Panc1 (cell line): ENCODE data around the gene UPF1. TPM values are rescaled to one million over a fixed set of nuclear protein-coding genes. Genes with fewer than 3 reads are reported as not detected.

ENCODE experiments used
- ATAC-seq: fragments of 200-7000 bp; cut with Tn5 transposase; 2 replicates; pipeline ENCODE4 v1.9.1; 2020; ENCODE audit warnings: mild to moderate bottlenecking, moderate library complexity
- BruUV-seq: library from RNA; stranded (reverse); fragments of 400-500 nt; replicated peaks from 2 replicates; lab custom pipeline; 2021; lab: Mats Ljungman, UMichigan
- CTCF ChIA-PET: fragments of 300-600 bp; sonication (Branson Sonifier 250); formaldehyde crosslinking; loops from one replicate; lab custom pipeline; 2022; ENCODE audit warnings: antibody characterized with exemption; lab: Charles Lee
- POLR2A ChIA-PET: fragments of 300-600 bp; sonication (Branson Sonifier 250); formaldehyde crosslinking; loops from one replicate; lab custom pipeline; 2022; ENCODE audit warnings: antibody characterized with exemption; lab: Charles Lee
- DNase-seq: peaks from one replicate; pipeline ENCODE4 v3.0.0-alpha.2; 2010; ENCODE audit warnings: low read depth, low spot score
- H3K27ac ChIP-seq: 2 replicates; pipeline ENCODE4 v1.5.1; 2011; ENCODE audit warnings: mild to moderate bottlenecking, low read length, inconsistent platforms
- H3K27me3 ChIP-seq: fragments of 200-500 bp; sonication (Bioruptor generic); 2 replicates; pipeline ENCODE4 v1.6.0; 2014; ENCODE audit warnings: low read length, inconsistent platforms; ENCODE audit not compliant: control insufficient read depth, insufficient read depth
- H3K36me3 ChIP-seq: fragments of 200-500 bp; sonication (Bioruptor generic); 2 replicates; pipeline ENCODE4 v1.5.1; 2014; ENCODE audit warnings: inconsistent platforms, mild to moderate bottlenecking, low read length, moderate library complexity; ENCODE audit not compliant: control insufficient read depth, insufficient read depth
- H3K4me1 ChIP-seq: 2 replicates; pipeline ENCODE4 v1.5.1; 2011; ENCODE audit warnings: inconsistent platforms, mild to moderate bottlenecking, low read length, moderate library complexity; ENCODE audit not compliant: control insufficient read depth, insufficient read depth
- H3K4me3 ChIP-seq, 2 experiments: 2 replicates each; pipeline ENCODE4 v1.5.1; 2011 to 2012; ENCODE audit warnings: low read depth in 2 of 2, low read length in 2 of 2, mild to moderate bottlenecking in 2 of 2, inconsistent platforms in 1 of 2, moderate library complexity in 1 of 2
- H3K9me3 ChIP-seq: fragments of 200-500 bp; sonication (Bioruptor generic); 2 replicates; pipeline ENCODE4 v1.5.1; 2014; ENCODE audit warnings: low read depth, mild to moderate bottlenecking, inconsistent platforms, low read length, moderate library complexity; ENCODE audit not compliant: control insufficient read depth, insufficient read depth
- POLR2AphosphoS5 ChIP-seq: IDR thresholded peaks from 2 replicates; pipeline ENCODE4 v1.6.1; 2012; ENCODE audit warnings: mild to moderate bottlenecking, low read depth, low read length, moderate library complexity
- SIN3A ChIP-seq: IDR thresholded peaks from 2 replicates; pipeline ENCODE4 v1.6.1; 2012; ENCODE audit warnings: low read depth, mild to moderate bottlenecking, low read length, moderate library complexity, borderline replicate concordance; ENCODE audit not compliant: insufficient read depth
- TCF7L2 ChIP-seq: IDR thresholded peaks from 2 replicates; pipeline ENCODE4 v1.6.1; 2011; ENCODE audit warnings: mild to moderate bottlenecking, low read depth, low read length, inconsistent platforms
- in situ Hi-C: cut with HindIII; loops from 2 replicates; pipeline ENCODE4 v1.10.0; 2016; ENCODE audit warnings: low sequenced_read_pairs, low pct_unique_long_range_greater_than_20kb
- intact Hi-C: fragments of 100-400 bp; cut with micrococcal nuclease; formaldehyde crosslinking; loops from one replicate; pipeline ENCODE4 v1.10.0; 2022; ENCODE audit not compliant: unreplicated experiment
- total RNA-seq: library from RNA; stranded (reverse); gene quantifications from one replicate; pipeline ENCODE4 v1.2.1, GENCODE V29; 2021; ENCODE audit not compliant: unreplicated experiment
- TF ChIP-seq, protein P1 (sequence below), 2 experiments: IDR thresholded peaks; 2 replicates each; pipeline ENCODE4 v1.6.1; 2011 to 2012; ENCODE audit warnings: low read depth in 2 of 2, control low read depth in 1 of 2, low read length in 1 of 2, mild to moderate bottlenecking in 1 of 2, moderate library complexity in 1 of 2; ENCODE audit not compliant: insufficient read depth in 1 of 2
- TF ChIP-seq, protein P2 (sequence below): fragments of 450-650 bp; IDR thresholded peaks from 2 replicates; pipeline ENCODE4 v1.5.1; 2017; ENCODE audit warnings: mild to moderate bottlenecking

UPF1 gene
- total RNA-seq, 1 experiment from 2014 or later: 62.2 TPM

DNA sequence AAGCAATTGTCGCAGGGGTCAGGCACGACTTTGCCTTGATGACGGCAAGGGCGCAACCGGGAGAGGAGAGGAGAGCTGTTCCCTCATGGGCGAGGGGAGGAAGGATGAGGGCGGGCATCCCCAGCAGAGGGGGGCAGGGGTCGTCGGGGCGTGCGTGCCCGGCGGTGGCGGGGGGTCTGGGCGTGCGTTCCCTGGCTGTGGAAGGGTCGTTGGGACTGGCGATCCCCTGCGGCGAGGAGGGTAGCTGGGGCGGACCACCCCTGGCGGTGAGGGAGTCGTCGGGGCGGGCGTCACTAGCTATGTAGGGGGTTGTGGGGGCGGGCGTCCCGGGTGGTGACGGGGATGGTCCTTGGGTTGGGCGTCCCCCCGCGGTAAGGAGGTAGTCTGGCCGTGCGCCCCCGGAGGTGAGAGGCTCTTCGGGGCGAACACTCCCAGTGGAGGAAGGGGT lies 42.3 kb upstream of the UPF1 start:
- ChIA-PET POLR2A (no interaction called here), CTCF (no interaction called here)
- DNase-seq (no peak), ATAC-seq (no peak)
- TF ChIP-seq, protein P1, sequence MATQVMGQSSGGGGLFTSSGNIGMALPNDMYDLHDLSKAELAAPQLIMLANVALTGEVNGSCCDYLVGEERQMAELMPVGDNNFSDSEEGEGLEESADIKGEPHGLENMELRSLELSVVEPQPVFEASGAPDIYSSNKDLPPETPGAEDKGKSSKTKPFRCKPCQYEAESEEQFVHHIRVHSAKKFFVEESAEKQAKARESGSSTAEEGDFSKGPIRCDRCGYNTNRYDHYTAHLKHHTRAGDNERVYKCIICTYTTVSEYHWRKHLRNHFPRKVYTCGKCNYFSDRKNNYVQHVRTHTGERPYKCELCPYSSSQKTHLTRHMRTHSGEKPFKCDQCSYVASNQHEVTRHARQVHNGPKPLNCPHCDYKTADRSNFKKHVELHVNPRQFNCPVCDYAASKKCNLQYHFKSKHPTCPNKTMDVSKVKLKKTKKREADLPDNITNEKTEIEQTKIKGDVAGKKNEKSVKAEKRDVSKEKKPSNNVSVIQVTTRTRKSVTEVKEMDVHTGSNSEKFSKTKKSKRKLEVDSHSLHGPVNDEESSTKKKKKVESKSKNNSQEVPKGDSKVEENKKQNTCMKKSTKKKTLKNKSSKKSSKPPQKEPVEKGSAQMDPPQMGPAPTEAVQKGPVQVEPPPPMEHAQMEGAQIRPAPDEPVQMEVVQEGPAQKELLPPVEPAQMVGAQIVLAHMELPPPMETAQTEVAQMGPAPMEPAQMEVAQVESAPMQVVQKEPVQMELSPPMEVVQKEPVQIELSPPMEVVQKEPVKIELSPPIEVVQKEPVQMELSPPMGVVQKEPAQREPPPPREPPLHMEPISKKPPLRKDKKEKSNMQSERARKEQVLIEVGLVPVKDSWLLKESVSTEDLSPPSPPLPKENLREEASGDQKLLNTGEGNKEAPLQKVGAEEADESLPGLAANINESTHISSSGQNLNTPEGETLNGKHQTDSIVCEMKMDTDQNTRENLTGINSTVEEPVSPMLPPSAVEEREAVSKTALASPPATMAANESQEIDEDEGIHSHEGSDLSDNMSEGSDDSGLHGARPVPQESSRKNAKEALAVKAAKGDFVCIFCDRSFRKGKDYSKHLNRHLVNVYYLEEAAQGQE (IDR thresholded peaks at IDR 0.05; ENCODE audit: insufficient read depth in 1 of 2, low read depth in 2 of 2, low read length in 1 of 2): no peak
- TF ChIP-seq SIN3A: no peak
- TF ChIP-seq TCF7L2: no peak
- no peak for TF ChIP-seq POLR2AphosphoS5
- TF ChIP-seq, protein P2, sequence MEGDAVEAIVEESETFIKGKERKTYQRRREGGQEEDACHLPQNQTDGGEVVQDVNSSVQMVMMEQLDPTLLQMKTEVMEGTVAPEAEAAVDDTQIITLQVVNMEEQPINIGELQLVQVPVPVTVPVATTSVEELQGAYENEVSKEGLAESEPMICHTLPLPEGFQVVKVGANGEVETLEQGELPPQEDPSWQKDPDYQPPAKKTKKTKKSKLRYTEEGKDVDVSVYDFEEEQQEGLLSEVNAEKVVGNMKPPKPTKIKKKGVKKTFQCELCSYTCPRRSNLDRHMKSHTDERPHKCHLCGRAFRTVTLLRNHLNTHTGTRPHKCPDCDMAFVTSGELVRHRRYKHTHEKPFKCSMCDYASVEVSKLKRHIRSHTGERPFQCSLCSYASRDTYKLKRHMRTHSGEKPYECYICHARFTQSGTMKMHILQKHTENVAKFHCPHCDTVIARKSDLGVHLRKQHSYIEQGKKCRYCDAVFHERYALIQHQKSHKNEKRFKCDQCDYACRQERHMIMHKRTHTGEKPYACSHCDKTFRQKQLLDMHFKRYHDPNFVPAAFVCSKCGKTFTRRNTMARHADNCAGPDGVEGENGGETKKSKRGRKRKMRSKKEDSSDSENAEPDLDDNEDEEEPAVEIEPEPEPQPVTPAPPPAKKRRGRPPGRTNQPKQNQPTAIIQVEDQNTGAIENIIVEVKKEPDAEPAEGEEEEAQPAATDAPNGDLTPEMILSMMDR: no peak
- Histone ChIP-seq H3K27me3 (no peaks in the 10 kb centered on the region; the same call in 1 of the 2 replicates), H3K27ac (no peak overlapping the region), H3K9me3 (no peaks in the 10 kb centered on the region), H3K4me3 (peak overlapping the region in 1 of 2 experiments; percentile 32; a peak in 3 of 4 replicates), H3K4me1 (no peaks in the 10 kb centered on the region), H3K36me3 (no peaks in the 10 kb centered on the region)
- no TSS peak for BruUV-seq
- in situ Hi-C loops (no loop called here), intact Hi-C loops (loop anchor here (10.0 kb wide), 1 partner anchor 55 kb away; no protein-coding TSS in a partner anchor)

- DNase-seq (no peak), ATAC-seq (peak; percentile 58)
- H3K36me3 ChIP-seq: no peaks in the 10 kb centered on the region
- no peaks in the 10 kb centered on the region; the same call in 1 of the 2 replicates for H3K27me3 ChIP-seq
- ChIA-PET CTCF (no interaction called here), POLR2A (no interaction called here)
- peak overlapping the region; percentile 32 to 48 for H3K4me3 ChIP-seq
- H3K27ac ChIP-seq: no peak overlapping the region
- H3K9me3 ChIP-seq: no peaks in the 10 kb centered on the region
- H3K4me1 ChIP-seq: no peaks in the 10 kb centered on the region
- in situ Hi-C loops: no loop called here
- TF ChIP-seq TCF7L2: no peak
- TF ChIP-seq POLR2AphosphoS5: no peak
- TF ChIP-seq, protein P1 (IDR thresholded peaks at IDR 0.05; ENCODE audit: insufficient read depth in 1 of 2, low read depth in 2 of 2, low read length in 1 of 2): no peak
- no peak for TF ChIP-seq SIN3A
- TF ChIP-seq, protein P2: no peak
- intact Hi-C loops: loop anchor here (10.0 kb wide), 1 partner anchor 55 kb away; no protein-coding TSS in a partner anchor
- no TSS peak for BruUV-seq
Observed at GRCh38 chr19:18789883-18790565, 41.7 kb upstream of the UPF1 start.
